Duodenal mucosa (tissue), 2 donors: Measurements from ENCODE around the gene CROCC2.

Experiments
- H3K27ac ChIP-seq: one replicate; pipeline ENCODE4 v1.7.0; 2013; ENCODE audit warnings: low read depth, low read length
- H3K27me3 ChIP-seq, 2 donors: one replicate each; pipeline ENCODE4 v1.7.0; 2013; ENCODE audit warnings: low read length in 2 of 2, control low read depth in 1 of 2; ENCODE audit not compliant: insufficient read depth in 2 of 2, control insufficient read depth in 1 of 2
- H3K36me3 ChIP-seq, 2 donors: one replicate each; pipeline ENCODE4 v1.7.0; 2013; ENCODE audit warnings: low read length in 2 of 2, control low read depth in 1 of 2; ENCODE audit not compliant: insufficient read depth in 2 of 2, control insufficient read depth in 1 of 2
- H3K4me1 ChIP-seq, 2 donors: one replicate each; pipeline ENCODE4 v1.7.0; 2013; ENCODE audit warnings: low read length in 2 of 2, control low read depth in 1 of 2; ENCODE audit not compliant: insufficient read depth in 2 of 2, control insufficient read depth in 1 of 2
- H3K4me3 ChIP-seq, 2 donors: one replicate each; pipeline ENCODE4 v1.7.0; 2013; ENCODE audit warnings: low read length in 2 of 2, low read depth in 1 of 2
- H3K9ac ChIP-seq, 2 donors: one replicate each; pipeline ENCODE4 v1.7.0; 2013; ENCODE audit warnings: low read length in 2 of 2, low read depth in 1 of 2
- H3K9me3 ChIP-seq, 2 donors: one replicate each; pipeline ENCODE4 v1.7.0; 2013; ENCODE audit warnings: low read length in 2 of 2, control low read depth in 1 of 2; ENCODE audit not compliant: control insufficient read depth in 1 of 2

The CROCC2 gene

DNA sequence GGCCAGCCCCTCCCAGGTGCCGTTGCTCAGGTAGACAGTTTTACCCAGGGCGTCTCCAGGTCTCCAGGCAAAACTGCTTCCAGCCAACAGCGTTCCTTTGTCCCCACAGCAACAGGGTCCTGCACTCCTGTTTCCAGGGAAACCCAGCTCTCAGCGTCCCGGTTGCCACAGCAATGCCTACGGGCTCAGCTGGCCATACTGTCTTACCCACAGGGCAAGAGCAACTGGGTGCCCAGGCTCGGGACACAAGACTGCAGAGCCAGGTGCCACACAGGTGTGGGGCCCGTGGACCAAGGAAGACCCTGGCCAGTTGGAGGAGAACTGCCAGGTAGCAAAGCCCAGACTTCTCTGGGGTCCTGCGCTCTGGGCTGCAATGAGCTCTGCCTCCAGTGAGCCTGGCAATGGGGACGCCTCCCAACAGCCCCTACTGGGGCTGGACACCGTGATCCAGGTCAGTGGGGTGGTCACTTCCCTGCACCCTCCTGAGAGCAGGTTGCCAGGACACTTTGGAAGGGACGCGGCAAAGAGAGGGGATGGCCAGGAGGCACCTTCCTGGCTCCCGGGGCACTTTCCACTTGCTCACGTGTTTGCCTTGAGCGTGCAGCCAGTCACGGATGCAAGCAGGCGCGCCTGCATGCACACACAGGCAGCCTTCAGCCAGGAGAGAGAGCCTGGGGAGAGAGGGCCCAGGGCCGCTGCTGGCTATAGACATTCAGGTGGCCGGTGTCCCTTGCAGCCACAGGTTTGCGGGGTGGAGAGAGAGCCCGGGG is at the start of gene CROCC2:
TSS of gene CROCC2 (plus strand) at position 196 of the 770 bp plus-strand sequence. CDS start at position 374, 178 bp downstream.
- H3K27me3 ChIP-seq: no peaks in the 10 kb centered on the region
- no peak within 1 kb of the TSS for H3K4me3 ChIP-seq
- no peak within 1 kb of the TSS for H3K27ac ChIP-seq
- H3K4me1 ChIP-seq: peaks cover 11 to 22% of the 10 kb centered on the region in 2 donors
- no peak within 1 kb of the TSS for H3K9ac ChIP-seq
- H3K9me3 ChIP-seq: no peaks in the 10 kb centered on the region
- H3K36me3 ChIP-seq: no peaks in the 10 kb centered on the region

DNA sequence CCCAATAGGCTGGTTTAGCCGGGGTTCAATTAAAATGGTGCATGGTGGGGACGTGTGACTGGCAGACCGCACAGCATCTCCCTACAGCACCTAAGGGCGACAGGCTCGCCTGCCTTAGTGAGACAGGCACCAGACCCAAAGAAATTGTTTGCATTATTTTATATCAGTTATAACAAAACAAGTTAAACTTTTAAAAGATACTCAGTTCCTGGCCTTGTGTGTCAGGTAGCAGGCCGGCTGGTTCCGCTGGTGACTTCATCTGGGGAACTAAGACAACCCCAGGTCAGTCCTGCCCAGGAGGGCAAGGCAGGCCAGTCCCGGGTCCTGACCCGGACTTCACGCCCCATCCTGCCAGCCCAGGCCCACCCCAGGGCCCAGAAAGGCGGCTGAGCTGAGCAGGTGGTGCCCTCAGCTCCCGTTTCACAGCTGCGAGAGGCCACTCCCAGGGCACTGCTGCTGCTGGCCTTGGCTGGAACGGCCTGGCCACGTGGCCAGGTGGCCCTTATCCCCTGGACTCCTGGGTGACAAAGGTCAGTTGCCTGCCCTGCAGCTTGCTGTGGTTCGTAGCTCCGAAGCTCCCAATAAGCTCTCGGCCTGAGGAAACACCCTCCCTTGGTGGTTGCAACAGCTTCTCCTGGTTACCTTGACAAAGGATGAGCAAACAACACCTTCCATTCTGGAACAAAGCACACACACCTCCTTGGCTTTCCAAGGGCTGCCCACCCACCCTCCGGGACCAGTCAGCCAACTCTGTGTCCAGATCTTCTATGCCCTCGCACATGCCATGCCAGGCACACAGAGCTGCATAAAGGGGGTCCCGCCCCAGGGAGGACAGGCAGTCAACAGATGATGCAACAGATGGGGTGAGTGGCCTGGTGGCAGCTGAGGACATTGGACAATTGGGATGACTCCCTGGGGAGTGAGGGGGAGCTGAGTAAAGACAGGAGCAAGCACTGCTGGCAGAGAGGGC is 48.8 kb upstream of the CROCC2 start:
- peaks cover 2 to 11% of the 10 kb centered on the region in 2 donors for H3K9me3 ChIP-seq
- no peaks in the 10 kb centered on the region for H3K36me3 ChIP-seq
- no peak overlapping the region for H3K27ac ChIP-seq
- H3K9ac ChIP-seq: no peak overlapping the region
- peaks cover 9 to 14% of the 10 kb centered on the region in 2 donors for H3K4me1 ChIP-seq
- H3K4me3 ChIP-seq: no peak overlapping the region
- H3K27me3 ChIP-seq: no peaks in the 10 kb centered on the region

DNA sequence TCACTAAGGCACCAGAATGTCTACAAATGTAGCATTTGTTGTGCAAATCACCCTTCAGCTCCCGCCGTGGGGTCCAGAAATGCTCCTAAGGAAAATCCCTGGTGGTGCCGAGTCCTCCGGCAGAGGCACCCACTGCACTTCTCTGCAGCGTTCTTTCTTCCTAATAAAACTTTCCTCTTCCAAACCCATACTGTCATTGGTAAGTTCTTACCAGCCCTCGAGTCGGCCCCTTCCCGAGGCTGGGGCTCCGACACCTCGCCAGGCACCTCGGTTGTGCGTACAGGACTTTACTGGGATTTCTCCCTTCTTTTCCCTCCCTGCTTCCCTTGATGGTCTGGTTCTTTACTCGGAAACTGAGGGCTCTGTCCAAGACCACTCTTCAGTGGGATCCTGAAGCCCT is 47.8 kb upstream of the CROCC2 start:
- Histone ChIP-seq H3K9ac (no peak overlapping the region), H3K9me3 (peaks cover 2 to 11% of the 10 kb centered on the region in 2 donors), H3K36me3 (no peaks in the 10 kb centered on the region), H3K27me3 (no peaks in the 10 kb centered on the region), H3K4me1 (peaks cover 9 to 14% of the 10 kb centered on the region in 2 donors), H3K27ac (no peak overlapping the region), H3K4me3 (no peak overlapping the region)

DNA sequence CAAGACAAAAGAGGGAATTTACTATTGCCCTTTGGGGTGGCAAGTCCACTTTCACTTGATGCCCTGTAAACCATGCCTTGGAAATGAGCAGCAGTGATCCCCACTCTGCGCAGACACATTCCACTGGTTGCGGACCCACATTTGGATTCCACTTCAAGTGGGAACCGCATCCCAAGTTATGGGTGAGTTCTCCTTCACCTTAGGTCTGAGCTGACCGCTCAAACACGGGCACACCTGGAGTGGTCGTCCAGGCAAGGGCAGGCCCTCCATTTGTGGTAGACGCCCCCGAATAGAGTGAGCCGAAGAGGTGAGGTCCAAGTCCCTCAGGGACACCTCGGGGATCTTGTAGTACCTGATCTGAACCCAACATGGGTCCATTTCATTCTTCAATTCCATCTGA is 47.3 kb upstream of the CROCC2 start:
- Histone ChIP-seq H3K4me1 (peaks cover 9 to 14% of the 10 kb centered on the region in 2 donors), H3K27me3 (no peaks in the 10 kb centered on the region), H3K9ac (no peak overlapping the region), H3K4me3 (no peak overlapping the region), H3K9me3 (peaks cover 2 to 11% of the 10 kb centered on the region in 2 donors), H3K36me3 (no peaks in the 10 kb centered on the region), H3K27ac (no peak overlapping the region)

DNA sequence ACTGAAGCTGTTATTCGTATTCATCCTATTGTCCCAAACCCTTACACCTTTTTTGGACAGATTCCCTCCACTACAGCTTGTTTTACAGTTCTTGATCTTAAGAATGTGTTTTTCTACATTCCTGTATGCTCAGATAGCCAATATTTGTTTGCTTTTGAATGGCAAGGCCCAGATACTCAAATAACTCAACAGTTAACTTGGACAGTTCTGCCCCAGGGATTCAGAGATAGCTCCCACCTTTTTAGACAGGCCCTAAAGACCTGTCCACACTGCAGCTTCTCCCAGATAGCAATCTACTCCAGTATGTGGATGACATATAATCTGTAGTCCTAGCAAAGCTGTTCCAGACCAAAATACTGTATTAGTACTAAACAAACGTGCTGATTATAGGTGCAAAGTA is 44.6 kb upstream of the CROCC2 start:
- H3K27ac ChIP-seq: no peak overlapping the region
- no peaks in the 10 kb centered on the region for H3K36me3 ChIP-seq
- no peaks in the 10 kb centered on the region for H3K27me3 ChIP-seq
- H3K4me1 ChIP-seq: peaks cover 9 to 14% of the 10 kb centered on the region in 2 donors
- no peak overlapping the region for H3K4me3 ChIP-seq
- H3K9ac ChIP-seq: no peak overlapping the region
- no peaks in the 10 kb centered on the region for H3K9me3 ChIP-seq

DNA sequence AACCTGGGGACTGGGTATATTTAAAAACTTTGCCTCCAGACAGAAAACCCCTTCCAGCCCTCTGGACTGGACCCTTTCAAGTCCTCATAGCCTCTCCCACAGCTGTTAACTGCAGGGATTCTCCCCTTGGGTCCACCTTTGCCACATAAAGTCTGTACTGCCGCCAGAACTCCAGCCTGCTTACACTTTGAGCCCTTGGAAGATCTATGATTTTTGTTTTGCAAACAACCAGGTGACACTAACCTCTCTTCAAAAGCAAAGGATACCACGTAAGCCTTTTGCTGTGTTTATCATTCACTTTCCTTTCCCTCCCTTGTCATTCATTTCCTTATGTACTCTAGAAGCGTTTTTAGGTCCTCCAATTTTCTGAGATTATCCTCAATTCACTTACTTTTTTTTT is 41.7 kb upstream of the CROCC2 start:
- no peaks in the 10 kb centered on the region for H3K27me3 ChIP-seq
- H3K4me1 ChIP-seq: no peaks in the 10 kb centered on the region
- no peak overlapping the region for H3K9ac ChIP-seq
- H3K4me3 ChIP-seq: no peak overlapping the region
- no peaks in the 10 kb centered on the region for H3K9me3 ChIP-seq
- no peaks in the 10 kb centered on the region for H3K36me3 ChIP-seq
- H3K27ac ChIP-seq: no peak overlapping the region

DNA sequence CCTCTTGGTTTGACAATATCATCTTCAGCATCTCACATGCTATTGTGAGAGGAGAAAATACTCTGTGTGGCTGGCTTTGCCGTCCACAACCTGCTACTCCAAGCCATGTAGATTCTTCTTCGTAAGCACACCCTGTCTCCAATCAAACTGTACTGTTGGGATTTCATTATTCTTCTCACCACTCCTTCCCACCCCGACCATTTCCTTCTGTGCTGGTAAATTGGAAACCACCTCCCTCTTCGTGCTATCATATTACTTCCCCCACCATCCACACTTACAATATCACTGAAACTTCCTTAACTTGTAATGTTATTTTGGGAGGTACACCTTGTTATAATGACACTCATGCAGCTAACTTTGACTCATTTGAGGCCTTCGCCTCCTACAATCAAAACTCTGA is 40.7 kb upstream of the CROCC2 start:
- no peaks in the 10 kb centered on the region for H3K9me3 ChIP-seq
- H3K27ac ChIP-seq: no peak overlapping the region
- H3K9ac ChIP-seq: no peak overlapping the region
- no peaks in the 10 kb centered on the region for H3K36me3 ChIP-seq
- H3K4me1 ChIP-seq: no peaks in the 10 kb centered on the region
- no peak overlapping the region for H3K4me3 ChIP-seq
- H3K27me3 ChIP-seq: no peaks in the 10 kb centered on the region

DNA sequence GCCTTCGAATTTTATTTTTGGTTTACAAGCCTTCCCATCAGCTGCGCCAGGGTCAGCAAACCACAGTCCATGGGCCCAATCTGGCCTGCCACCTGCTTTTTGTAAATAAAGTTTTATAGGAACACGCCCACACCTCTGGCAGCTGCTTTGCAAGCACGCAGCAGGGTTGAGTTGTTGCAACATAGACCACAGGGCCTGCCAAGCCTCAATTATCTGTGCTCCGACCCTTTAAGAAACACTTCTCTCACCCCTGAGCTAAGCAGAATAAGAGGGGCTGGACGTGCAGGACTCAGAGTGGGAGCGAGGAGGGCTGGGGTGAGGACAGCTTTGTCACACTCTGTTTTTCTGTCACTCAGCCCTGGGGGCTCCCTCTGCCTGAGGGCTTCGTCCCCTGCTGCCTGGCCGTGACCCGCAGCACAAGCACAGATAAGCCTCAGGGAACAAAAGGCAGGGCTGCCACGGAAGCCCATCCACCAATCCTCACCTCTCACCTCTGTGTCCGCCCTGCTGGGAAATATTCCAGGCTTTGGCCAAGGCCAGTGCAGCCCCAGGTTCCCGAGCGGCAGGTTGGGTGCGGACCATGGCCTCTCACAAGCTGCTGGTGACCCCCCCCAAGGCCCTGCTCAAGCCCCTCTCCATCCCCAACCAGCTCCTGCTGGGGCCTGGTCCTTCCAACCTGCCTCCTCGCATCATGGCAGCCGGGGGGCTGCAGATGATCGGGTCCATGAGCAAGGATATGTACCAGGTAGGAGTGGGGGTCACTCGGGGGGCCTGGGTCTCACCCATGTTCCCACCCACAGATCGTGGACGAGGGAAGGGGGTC is 37.6 kb upstream of the CROCC2 start, which contains the start of gene AGXT:
TSS of gene AGXT (plus strand) at position 539 of the 823 bp plus-strand sequence. CDS start at position 581, 42 bp downstream.
- Histone ChIP-seq H3K4me1 (peaks cover 0 to under 1% of the 10 kb centered on the region in 2 donors), H3K27me3 (no peaks in the 10 kb centered on the region), H3K9ac (no peak within 1 kb of the TSS), H3K27ac (no peak within 1 kb of the TSS), H3K36me3 (no peaks in the 10 kb centered on the region), H3K9me3 (no peaks in the 10 kb centered on the region), H3K4me3 (no peak within 1 kb of the TSS)

DNA sequence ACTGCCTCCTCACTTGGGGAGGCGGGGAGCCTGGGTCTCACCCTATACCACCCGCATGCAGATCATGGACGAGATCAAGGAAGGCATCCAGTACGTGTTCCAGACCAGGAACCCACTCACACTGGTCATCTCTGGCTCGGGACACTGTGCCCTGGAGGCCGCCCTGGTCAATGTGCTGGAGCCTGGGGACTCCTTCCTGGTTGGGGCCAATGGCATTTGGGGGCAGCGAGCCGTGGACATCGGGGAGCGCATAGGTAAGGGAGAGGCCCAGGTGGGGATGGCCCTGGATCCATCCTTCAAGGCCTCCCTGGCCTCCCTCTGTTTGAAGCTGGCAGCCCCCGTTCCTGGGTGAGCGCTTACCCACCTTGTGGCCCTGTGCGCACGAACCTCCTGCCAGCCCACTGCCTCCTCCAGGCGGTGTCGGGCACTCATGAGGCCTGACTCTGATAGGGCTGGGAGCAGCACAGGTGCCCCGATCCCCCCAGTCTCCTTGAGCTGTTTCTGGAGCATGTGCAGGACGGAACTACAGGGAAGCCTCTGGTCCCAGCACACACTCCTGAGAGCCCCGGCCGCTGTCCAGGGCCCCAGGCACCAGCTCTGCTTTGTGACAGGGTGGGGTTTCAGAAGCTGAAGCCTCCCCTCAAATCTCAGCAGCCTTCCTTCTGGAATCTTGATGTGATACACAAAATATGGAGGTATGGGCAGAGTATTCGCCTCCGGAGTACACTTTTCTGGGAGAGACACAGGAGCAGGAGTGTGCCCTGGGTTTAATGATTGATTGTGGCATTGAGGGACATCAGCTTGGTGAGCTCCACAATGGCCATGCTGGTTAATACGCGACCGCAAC is 36.8 kb upstream of the CROCC2 start:
- no peaks in the 10 kb centered on the region for H3K9me3 ChIP-seq
- H3K9ac ChIP-seq: no peak overlapping the region
- no peaks in the 10 kb centered on the region for H3K27me3 ChIP-seq
- H3K36me3 ChIP-seq: no peaks in the 10 kb centered on the region
- no peak overlapping the region for H3K4me3 ChIP-seq
- no peak overlapping the region for H3K27ac ChIP-seq
- H3K4me1 ChIP-seq: peaks cover 7 to 8% of the 10 kb centered on the region in 2 donors
